Transverse colon (tissue), 3 donors: Measurements from ENCODE around the gene PF4V1.

Experiments used
- CTCF ChIP-seq, 5 experiments: fragments of 200-600 bp in 3 of 5; fragments of 450-650 bp in 2 of 5; sonication (generic) in 3 of 5; IDR thresholded peaks; 1 replicate in 2 of 5; 2 replicates in 3 of 5; pipeline ENCODE4 v1.5.1; 2016 to 2017; ENCODE audit warnings: antibody characterized with exemption in 5 of 5, inconsistent platforms in 3 of 5, mild to moderate bottlenecking in 2 of 5, moderate library complexity in 1 of 5
- POLR2A ChIP-seq: fragments of 450-650 bp; IDR thresholded peaks from one replicate; pipeline ENCODE4 v1.6.1; 2016; ENCODE audit warnings: antibody characterized with exemption, mild to moderate bottlenecking, moderate library complexity

- TF ChIP-seq CTCF (IDR thresholded peaks at IDR 0.05) (no peak), POLR2A (no peak)
Observed at GRCh38 chr4:73841243-73841925, 11.7 kb upstream of the PF4V1 start.
